MM.1S (cell line): Measurements from ENCODE around the gene LIAS.
A peak's percentile ranks its signal among the peaks of the same experiment; 100 is the strongest.
"Not testable (repeated sequence)": the region's sequence is repeated elsewhere in the genome, so short reads cannot be mapped to it uniquely, and the experiment has no call there.

ENCODE experiments used
- DNase-seq: peaks from one replicate; pipeline ENCODE4 v3.0.0-alpha.2; 2015
- H2AFZ ChIP-seq: fragments of 300-600 bp; sonication (generic); 2 replicates; pipeline ENCODE4 v1.6.0; 2016; ENCODE audit warnings: antibody characterized with exemption, low read length
- H3F3A ChIP-seq: fragments of 300-600 bp; sonication (generic); 2 replicates; pipeline ENCODE4 v1.6.1; 2016; ENCODE audit warnings: mild to moderate bottlenecking, antibody characterized with exemption, low read length, moderate library complexity, mixed read lengths; ENCODE audit not compliant: insufficient read depth
- H3K27ac ChIP-seq: fragments of 300-600 bp; sonication (generic); 2 replicates; pipeline ENCODE4 v1.5.1; 2016; ENCODE audit warnings: mild to moderate bottlenecking, low read length
- H3K27me3 ChIP-seq: fragments of 300-600 bp; sonication (generic); replicated peaks from 2 replicates; pipeline ENCODE4 v1.6.0; 2016; ENCODE audit warnings: low read length; ENCODE audit not compliant: insufficient read depth
- H3K36me3 ChIP-seq: fragments of 300-600 bp; sonication (generic); replicated peaks from 2 replicates; pipeline ENCODE4 v1.6.1; 2016; ENCODE audit warnings: mild to moderate bottlenecking, low read length, mixed read lengths; ENCODE audit not compliant: insufficient read depth
- H3K4me1 ChIP-seq: fragments of 300-600 bp; sonication (generic); 2 replicates; pipeline ENCODE4 v1.6.1; 2016; ENCODE audit warnings: low read length, mixed read lengths
- H3K4me2 ChIP-seq: fragments of 300-600 bp; sonication (generic); 2 replicates; pipeline ENCODE4 v1.6.0; 2016; ENCODE audit warnings: low read depth, low read length
- H3K4me3 ChIP-seq: fragments of 300-600 bp; sonication (generic); 2 replicates; pipeline ENCODE4 v1.5.1; 2016; ENCODE audit warnings: low read length, mixed read lengths
- H3K79me2 ChIP-seq: fragments of 300-600 bp; sonication (generic); 2 replicates; pipeline ENCODE4 v1.6.1; 2016; ENCODE audit warnings: mixed run types, low read length, mixed read lengths
- H3K9ac ChIP-seq: fragments of 300-600 bp; sonication (generic); 2 replicates; pipeline ENCODE4 v1.6.1; 2016; ENCODE audit warnings: low read length, mixed read lengths
- H3K9me2 ChIP-seq: fragments of 300-600 bp; sonication (generic); replicated peaks from 2 replicates; pipeline ENCODE4 v1.6.1; 2016; ENCODE audit warnings: mild to moderate bottlenecking, low read length, mixed read lengths; ENCODE audit not compliant: insufficient read depth
- H3K9me3 ChIP-seq: fragments of 300-600 bp; sonication (generic); replicated peaks from 2 replicates; pipeline ENCODE4 v1.6.1; 2016; ENCODE audit warnings: mild to moderate bottlenecking, low read length, mixed read lengths; ENCODE audit not compliant: insufficient read depth
- H4K20me1 ChIP-seq: fragments of 300-600 bp; sonication (generic); 2 replicates; pipeline ENCODE4 v1.6.1; 2016; ENCODE audit warnings: mild to moderate bottlenecking, low read length, moderate library complexity, mixed read lengths; ENCODE audit not compliant: insufficient read depth
- CTCF ChIP-seq: fragments of 300-600 bp; sonication (generic); IDR thresholded peaks from 2 replicates; pipeline ENCODE4 v1.5.1; 2016; ENCODE audit warnings: antibody characterized with exemption, low read length, mixed read lengths
- EZH2 ChIP-seq: fragments of 300-600 bp; sonication (generic); optimal IDR thresholded peaks from 2 replicates; pipeline ENCODE3; 2017; ENCODE audit warnings: low read depth, mild to moderate bottlenecking, antibody characterized with exemption, low read length, mixed read lengths
- EZH2phosphoT487 ChIP-seq: fragments of 300-600 bp; sonication (generic); IDR thresholded peaks from 2 replicates; pipeline ENCODE4 v1.6.1; 2018; ENCODE audit warnings: antibody characterized with exemption, low read length

Gene LIAS

DNA sequence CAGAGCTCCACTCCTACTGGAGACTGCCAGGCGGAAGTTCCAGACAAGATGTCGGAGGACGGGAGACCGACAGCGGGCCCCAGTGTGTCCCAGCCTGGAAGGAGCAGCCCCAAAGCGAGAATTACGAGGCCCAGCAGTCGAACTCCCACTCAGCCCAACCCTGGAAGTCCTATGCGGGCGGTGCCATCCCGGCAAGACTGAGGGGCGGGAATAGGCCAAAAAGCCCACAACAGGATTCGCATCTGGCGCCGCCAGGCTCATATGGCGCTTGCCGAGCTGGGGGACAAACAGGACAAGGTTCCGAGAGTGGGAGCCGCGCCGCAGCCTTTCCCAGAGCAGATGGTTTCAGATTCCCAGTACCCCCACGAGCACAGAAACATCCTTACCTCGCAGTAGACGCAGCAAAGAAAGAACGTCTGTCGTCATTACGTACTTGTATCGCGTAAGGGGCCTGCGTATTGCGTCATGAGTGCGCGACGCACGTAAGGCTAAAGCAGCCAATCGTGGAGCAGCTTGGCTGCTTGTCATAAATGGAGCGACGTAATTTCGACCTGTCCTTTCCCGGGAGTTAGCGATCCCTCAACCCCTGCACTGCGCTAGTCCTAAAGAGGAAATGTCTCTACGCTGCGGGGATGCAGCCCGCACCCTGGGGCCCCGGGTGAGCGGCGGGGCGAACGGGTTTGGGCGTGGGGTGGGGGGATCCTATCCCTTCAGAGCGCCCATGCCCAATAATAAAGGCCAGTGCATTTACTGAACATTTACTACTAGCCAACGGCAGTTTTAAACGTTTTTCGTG, at the start of gene LIAS, which contains the start of gene RPL9:
Gene LIAS (plus strand): TSS at position 552 of the 796 bp plus-strand sequence. CDS start 62 bp downstream, at position 614.
Gene RPL9 (minus strand): TSS at position 418 of the 796 bp plus-strand sequence. CDS start 483 bp downstream, outside the sequence.
- peak within 1 kb of the TSS; percentile 80 for H3K27ac ChIP-seq
- H3K79me2 ChIP-seq: peaks cover 43% of the 10 kb centered on the region
- H2AFZ ChIP-seq: peak within 1 kb of the TSS; percentile 85
- peaks cover 21% of the 10 kb centered on the region for H3K36me3 ChIP-seq
- H3K9me3 ChIP-seq: no peaks in the 10 kb centered on the region
- peak within 1 kb of the TSS; percentile 97 for H3K4me2 ChIP-seq
- no peak for TF ChIP-seq EZH2phosphoT487
- no peak for TF ChIP-seq EZH2
- no peak for TF ChIP-seq CTCF
- peaks cover 14% of the 10 kb centered on the region for H4K20me1 ChIP-seq
- no peaks in the 10 kb centered on the region for H3K27me3 ChIP-seq
- peak within 1 kb of the TSS; percentile 90 for H3K4me3 ChIP-seq
- peaks cover 25% of the 10 kb centered on the region for H3F3A ChIP-seq
- H3K9ac ChIP-seq: peak within 1 kb of the TSS; percentile 97
- no peaks in the 10 kb centered on the region for H3K9me2 ChIP-seq
- H3K4me1 ChIP-seq: peaks cover 12% of the 10 kb centered on the region; the same call in 1 of the 2 replicates
- DNase-seq: peak; percentile 99

GRCh38 chr4:39410415-39410814, 48.4 kb upstream of the LIAS start:
- TF ChIP-seq EZH2phosphoT487 (no peak), EZH2 (no peak), CTCF (no peak)
- no peaks in the 10 kb centered on the region for H4K20me1 ChIP-seq
- H3K27me3 ChIP-seq: no peaks in the 10 kb centered on the region
- H3K4me1 ChIP-seq: no peaks in the 10 kb centered on the region
- no peak overlapping the region for H3K9ac ChIP-seq
- no peaks in the 10 kb centered on the region for H3K36me3 ChIP-seq
- H3K27ac ChIP-seq: no peak overlapping the region
- no peak for DNase-seq
- no peak overlapping the region for H3K4me3 ChIP-seq
- H3K79me2 ChIP-seq: no peaks in the 10 kb centered on the region
- no peaks in the 10 kb centered on the region for H3K9me2 ChIP-seq
- no peak overlapping the region for H3K4me2 ChIP-seq
- no peak overlapping the region for H2AFZ ChIP-seq
- no peaks in the 10 kb centered on the region for H3K9me3 ChIP-seq
- H3F3A ChIP-seq: no peaks in the 10 kb centered on the region

GRCh38 chr4:39411561-39411960, 47.3 kb upstream of the LIAS start:
- H3K4me1 ChIP-seq, H3K9me3 ChIP-seq, H3K79me2 ChIP-seq, H3K4me3 ChIP-seq, H3K36me3 ChIP-seq, H3F3A ChIP-seq, H2AFZ ChIP-seq, DNase-seq, H3K4me2 ChIP-seq, H3K9ac ChIP-seq, H3K9me2 ChIP-seq, H4K20me1 ChIP-seq, H3K27me3 ChIP-seq, H3K27ac ChIP-seq: not testable (repeated sequence)

DNA sequence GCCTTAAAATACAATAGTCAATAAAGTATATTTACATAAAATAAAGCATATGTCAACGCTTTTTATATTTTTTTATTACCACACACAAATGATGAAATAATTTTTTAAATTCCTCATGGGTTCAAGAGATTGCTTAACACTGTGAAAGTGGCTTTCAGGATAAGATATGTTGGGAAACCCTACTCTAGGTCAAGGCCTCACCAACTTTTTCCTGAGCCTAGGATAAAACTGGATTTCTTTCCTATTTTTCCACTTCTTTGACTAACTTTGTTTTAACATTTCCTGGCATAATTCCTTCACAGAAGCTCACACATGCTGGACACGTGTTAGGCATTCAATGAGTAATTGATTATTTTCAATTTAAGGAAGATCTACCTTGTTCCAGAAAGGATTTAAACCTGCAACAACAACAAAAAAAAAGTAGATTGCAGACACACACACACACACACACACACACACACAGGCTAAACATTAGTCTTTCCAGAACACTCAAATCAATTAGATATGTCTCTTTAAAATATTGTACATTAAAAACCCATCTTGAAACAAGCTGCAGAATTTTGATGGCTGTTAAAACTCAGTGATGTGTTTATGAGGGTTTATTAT, 43.1 kb upstream of the LIAS start:
- Histone ChIP-seq H3K36me3 (no peaks in the 10 kb centered on the region), H4K20me1 (no peaks in the 10 kb centered on the region), H2AFZ (no peak overlapping the region), H3K4me3 (no peak overlapping the region), H3K27ac (no peak overlapping the region), H3K4me1 (no peaks in the 10 kb centered on the region), H3K4me2 (no peak overlapping the region), H3F3A (no peaks in the 10 kb centered on the region), H3K9me3 (no peaks in the 10 kb centered on the region), H3K9ac (no peak overlapping the region), H3K79me2 (no peaks in the 10 kb centered on the region), H3K27me3 (no peaks in the 10 kb centered on the region), H3K9me2 (no peaks in the 10 kb centered on the region)
- no peak for DNase-seq
- TF ChIP-seq EZH2phosphoT487 (no peak), CTCF (no peak), EZH2 (no peak)
